Measurements from ENCODE around the gene MAGI2. TPM values are rescaled to one million over a fixed set of nuclear protein-coding genes. Genes with fewer than 3 reads are reported as not detected.

The MAGI2 gene
- total and polyA plus RNA-seq, 2 experiments from 2014 or later: 16.8 to 24.7 TPM

DNA sequence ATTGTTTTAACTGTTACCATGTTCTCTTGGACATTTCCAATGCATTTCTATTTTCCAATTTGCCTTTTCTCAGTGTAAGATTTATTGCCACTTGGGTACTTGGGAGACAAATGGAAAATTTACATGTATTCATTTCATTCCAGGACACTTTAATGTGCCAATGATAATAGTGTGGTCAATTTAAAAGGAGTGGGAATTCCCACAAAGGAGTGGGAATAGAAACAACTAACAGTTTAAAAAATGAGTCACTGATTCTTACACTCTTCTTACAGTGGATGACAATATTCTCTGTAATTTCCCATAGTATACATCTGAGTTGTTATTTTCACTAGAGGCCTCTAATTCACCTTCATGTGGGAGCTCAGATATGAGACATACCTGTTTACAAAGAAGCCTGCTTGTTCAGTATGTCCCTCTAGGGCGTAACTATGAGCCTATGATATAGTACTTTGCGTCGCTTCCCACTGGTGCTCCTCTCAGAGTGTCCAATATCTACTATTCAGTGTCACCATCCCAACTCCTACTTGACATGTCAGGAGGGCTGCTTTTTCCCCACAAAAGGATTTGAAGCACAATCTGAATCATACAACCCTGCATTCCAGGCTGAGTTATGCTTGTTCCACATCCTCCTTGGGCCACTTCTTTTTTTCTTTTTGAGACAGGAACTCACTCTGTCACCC, 1353.6 kb downstream of the MAGI2 start:
- H3K27ac ChIP-seq: no peak overlapping the region
- no peaks in the 10 kb centered on the region for H3K9me3 ChIP-seq (ENCODE audit: low read depth)
- no peak overlapping the region for H3K4me3 ChIP-seq
- H3K36me3 ChIP-seq: no peaks in the 10 kb centered on the region
- no peaks in the 10 kb centered on the region for H3K27me3 ChIP-seq
- no peak for TF ChIP-seq CTCF (IDR thresholded peaks at IDR 0.05; ENCODE audit: low read depth, low read length)
- H3K4me1 ChIP-seq (ENCODE audit: low read depth): no peaks in the 10 kb centered on the region
- DNase-seq (ENCODE audit: low read depth in 1 of 2, low spot score in 1 of 2): peak in 1 of 2 donors; percentile 8

GRCh38 chr7:78095549-78095948, 1357.9 kb downstream of the MAGI2 start:
- TF ChIP-seq CTCF (IDR thresholded peaks at IDR 0.05; ENCODE audit: low read depth, low read length): peak; percentile 32
- H3K27me3 ChIP-seq: no peaks in the 10 kb centered on the region
- no peak overlapping the region for H3K27ac ChIP-seq
- no peaks in the 10 kb centered on the region for H3K36me3 ChIP-seq
- no peaks in the 10 kb centered on the region for H3K9me3 ChIP-seq (ENCODE audit: low read depth)
- DNase-seq (ENCODE audit: low read depth in 1 of 2, low spot score in 1 of 2): peak in 1 of 2 donors; percentile 75
- H3K4me3 ChIP-seq: no peak overlapping the region
- no peaks in the 10 kb centered on the region for H3K4me1 ChIP-seq (ENCODE audit: low read depth)

DNA sequence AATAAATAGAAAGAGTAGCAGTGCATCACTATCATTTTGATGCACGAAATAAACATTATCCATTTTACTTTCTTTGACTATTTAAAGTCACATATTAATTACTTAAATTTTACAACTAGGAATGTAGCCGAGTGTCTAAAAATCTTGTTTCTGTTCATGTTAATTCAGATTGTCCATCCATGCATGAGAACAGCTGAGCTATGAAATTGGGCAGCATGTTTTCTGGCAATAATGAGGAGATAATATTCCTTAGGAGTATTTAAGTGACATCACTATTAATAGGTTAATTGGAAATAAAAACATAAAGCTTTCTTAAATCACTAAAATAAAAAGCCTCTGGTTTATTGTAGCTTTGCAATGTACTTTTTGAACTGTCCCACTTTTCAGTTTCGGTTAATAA, 1361.1 kb downstream of the MAGI2 start:
- H3K27me3 ChIP-seq: no peaks in the 10 kb centered on the region
- peaks cover 8% of the 10 kb centered on the region for H3K4me1 ChIP-seq (ENCODE audit: low read depth)
- H3K36me3 ChIP-seq: no peaks in the 10 kb centered on the region
- no peak overlapping the region for H3K4me3 ChIP-seq
- H3K9me3 ChIP-seq (ENCODE audit: low read depth): no peaks in the 10 kb centered on the region
- no peak overlapping the region for H3K27ac ChIP-seq
- no peak for DNase-seq (ENCODE audit: low read depth in 1 of 2, low spot score in 1 of 2)
- TF ChIP-seq CTCF (IDR thresholded peaks at IDR 0.05; ENCODE audit: low read depth, low read length): no peak

GRCh38 chr7:78090616-78091015, 1362.9 kb downstream of the MAGI2 start:
- no peak for DNase-seq (ENCODE audit: low read depth in 1 of 2, low spot score in 1 of 2)
- no peaks in the 10 kb centered on the region for H3K27me3 ChIP-seq
- peaks cover 8% of the 10 kb centered on the region for H3K4me1 ChIP-seq (ENCODE audit: low read depth)
- no peaks in the 10 kb centered on the region for H3K9me3 ChIP-seq (ENCODE audit: low read depth)
- H3K4me3 ChIP-seq: no peak overlapping the region
- TF ChIP-seq CTCF (IDR thresholded peaks at IDR 0.05; ENCODE audit: low read depth, low read length): no peak
- no peak overlapping the region for H3K27ac ChIP-seq
- no peaks in the 10 kb centered on the region for H3K36me3 ChIP-seq

DNA sequence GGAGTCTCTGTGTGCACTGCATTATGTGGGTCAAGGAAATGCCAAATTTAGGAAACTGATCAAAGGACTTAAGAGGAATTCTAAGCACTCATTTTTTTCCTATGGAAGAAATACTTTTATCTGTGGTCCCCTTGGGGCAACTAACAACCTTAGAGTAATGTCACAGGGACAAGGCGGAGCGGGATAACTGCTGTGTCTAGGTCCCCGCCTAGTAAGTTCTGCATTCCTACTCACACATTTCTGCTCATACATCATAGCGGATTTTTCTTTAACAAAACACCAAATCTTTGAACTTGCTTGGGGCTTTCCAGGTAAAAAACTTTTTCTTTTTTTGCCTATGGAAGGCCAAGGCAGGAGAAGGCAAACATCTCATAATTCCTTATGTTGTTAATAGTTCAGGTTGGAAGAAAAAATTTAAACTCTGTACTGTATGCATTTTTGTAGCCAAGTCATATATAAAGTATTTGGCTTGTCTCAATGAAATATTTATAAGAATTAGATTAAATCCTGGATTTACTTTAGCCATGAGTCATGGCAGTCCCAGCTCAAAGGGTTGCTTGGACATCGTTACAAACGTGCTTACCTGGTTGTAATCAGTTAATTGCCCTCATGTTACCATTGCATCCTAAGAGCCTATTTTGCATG, 1369.9 kb downstream of the MAGI2 start:
- no peaks in the 10 kb centered on the region for H3K9me3 ChIP-seq (ENCODE audit: low read depth)
- no peak overlapping the region for H3K4me3 ChIP-seq
- no peak overlapping the region for H3K27ac ChIP-seq
- H3K4me1 ChIP-seq (ENCODE audit: low read depth): peaks cover 17% of the 10 kb centered on the region
- H3K36me3 ChIP-seq: no peaks in the 10 kb centered on the region
- no peaks in the 10 kb centered on the region for H3K27me3 ChIP-seq
- DNase-seq (ENCODE audit: low read depth in 1 of 2, low spot score in 1 of 2): no peak
- TF ChIP-seq CTCF (IDR thresholded peaks at IDR 0.05; ENCODE audit: low read depth, low read length): no peak

Data from cardiac muscle cell (in vitro differentiated cells and primary cell).